AG04450 (cell line): ENCODE data around the gene C19orf53. TPM values are rescaled to one million over a fixed set of nuclear protein-coding genes. Genes with fewer than 3 reads are reported as not detected.

ENCODE experiments used
- CTCF ChIA-PET: fragments of 300-600, 350-600 bp; formaldehyde crosslinking; extraction: SDS; loops from one replicate; lab custom pipeline; 2022; ENCODE audit warnings: antibody characterized with exemption, inconsistent platforms; lab: Charles Lee
- POLR2A ChIA-PET: fragments of 350-600 bp; formaldehyde crosslinking; extraction: SDS; loops from one replicate; lab custom pipeline; 2021; ENCODE audit warnings: antibody characterized with exemption, inconsistent platforms; lab: Yijun Ruan, JAX
- DNase-seq: peaks from one replicate; pipeline ENCODE4 v3.0.0-alpha.2; 2011; ENCODE audit warnings: low read depth, low spot score
- H3K27ac ChIP-seq: one replicate; pipeline ENCODE4 v1.5.1; 2012; ENCODE audit warnings: low read depth, low read length, control low read depth
- H3K27me3 ChIP-seq: one replicate; pipeline ENCODE4 v1.6.0; 2012; ENCODE audit warnings: low read length; ENCODE audit not compliant: control insufficient read depth, insufficient read depth
- H3K4me3 ChIP-seq: 2 replicates; pipeline ENCODE4 v1.5.1; 2011; ENCODE audit warnings: mild to moderate bottlenecking, low read depth, low read length, control low read depth
- H3K9me3 ChIP-seq: 2 replicates; pipeline ENCODE4 v1.5.1; 2012; ENCODE audit warnings: low read length; ENCODE audit not compliant: control insufficient read depth, insufficient read depth
- polyA plus RNA-seq: library from polyadenylated mRNA; depleted of rRNA; stranded (reverse); fragments of >200 nt; gene quantifications from 2 replicates; pipeline ENCODE4 v1.2.3, GENCODE V29; 2011
- TF ChIP-seq, protein P1 (sequence below): IDR thresholded peaks from 2 replicates; pipeline ENCODE4 v1.5.1; 2011; ENCODE audit warnings: low read depth, low read length, control low read depth, inconsistent platforms

The C19orf53 gene
- polyA plus RNA-seq, 1 experiment, result 145 TPM

DNA sequence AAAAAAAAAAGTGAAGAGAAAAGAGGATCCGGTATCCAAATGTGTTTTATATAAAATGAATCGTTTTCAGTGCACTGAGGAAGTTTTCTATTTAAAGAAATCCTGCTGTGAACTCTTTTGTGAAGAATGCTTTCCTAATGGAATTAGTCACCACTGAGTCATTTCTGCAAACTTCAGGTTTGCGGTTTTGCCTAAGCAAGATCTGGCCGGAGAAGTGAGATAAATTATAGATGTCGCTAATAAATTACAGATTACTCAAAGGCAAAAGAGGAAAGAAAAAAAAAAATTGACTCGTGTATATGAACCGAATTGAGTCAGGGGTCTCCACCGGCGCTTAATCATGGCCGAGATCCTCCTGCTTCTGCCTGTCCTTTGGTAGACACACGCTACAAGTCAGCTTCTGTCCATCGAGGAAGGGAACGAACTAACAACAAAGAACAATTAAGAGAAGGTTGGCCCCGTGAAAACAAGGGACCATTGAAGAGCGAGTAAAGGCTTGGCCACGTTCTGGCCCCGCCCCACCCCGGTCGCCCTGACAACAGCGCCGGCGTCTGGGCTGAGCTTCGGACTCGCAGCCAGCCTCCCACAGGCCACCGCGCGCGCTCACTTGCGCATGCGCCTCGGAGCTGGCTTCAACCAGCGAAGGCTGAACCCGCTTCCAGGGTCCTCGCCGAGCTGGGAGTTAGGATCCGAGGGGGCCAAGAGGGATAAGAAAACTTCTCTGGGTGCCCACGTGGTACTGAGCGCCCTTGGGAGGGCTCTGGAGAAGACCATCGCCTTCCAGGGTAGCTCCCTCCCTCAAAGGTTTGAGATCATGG is 42.9 kb upstream of the C19orf53 start:
- Histone ChIP-seq H3K27ac (peak overlapping the region; percentile 99), H3K4me3 (peak overlapping the region; percentile 83), H3K9me3 (no peaks in the 10 kb centered on the region), H3K27me3 (peaks cover 2% of the 10 kb centered on the region)
- ChIA-PET POLR2A (interaction anchor here (0.5 to 1.9 kb wide), 10 partner anchors 14 to 734 kb away, joined by 3 to 16 read pairs (median 5); partner anchors contain the start of genes C19orf53 and ZSWIM4), CTCF (interaction anchor here (0.8 to 3.8 kb wide), 3 partner anchors 10 to 142 kb away, joined by 4 to 27 read pairs (median 13); no protein-coding TSS in a partner anchor)
- TF ChIP-seq, protein P1, sequence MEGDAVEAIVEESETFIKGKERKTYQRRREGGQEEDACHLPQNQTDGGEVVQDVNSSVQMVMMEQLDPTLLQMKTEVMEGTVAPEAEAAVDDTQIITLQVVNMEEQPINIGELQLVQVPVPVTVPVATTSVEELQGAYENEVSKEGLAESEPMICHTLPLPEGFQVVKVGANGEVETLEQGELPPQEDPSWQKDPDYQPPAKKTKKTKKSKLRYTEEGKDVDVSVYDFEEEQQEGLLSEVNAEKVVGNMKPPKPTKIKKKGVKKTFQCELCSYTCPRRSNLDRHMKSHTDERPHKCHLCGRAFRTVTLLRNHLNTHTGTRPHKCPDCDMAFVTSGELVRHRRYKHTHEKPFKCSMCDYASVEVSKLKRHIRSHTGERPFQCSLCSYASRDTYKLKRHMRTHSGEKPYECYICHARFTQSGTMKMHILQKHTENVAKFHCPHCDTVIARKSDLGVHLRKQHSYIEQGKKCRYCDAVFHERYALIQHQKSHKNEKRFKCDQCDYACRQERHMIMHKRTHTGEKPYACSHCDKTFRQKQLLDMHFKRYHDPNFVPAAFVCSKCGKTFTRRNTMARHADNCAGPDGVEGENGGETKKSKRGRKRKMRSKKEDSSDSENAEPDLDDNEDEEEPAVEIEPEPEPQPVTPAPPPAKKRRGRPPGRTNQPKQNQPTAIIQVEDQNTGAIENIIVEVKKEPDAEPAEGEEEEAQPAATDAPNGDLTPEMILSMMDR, result no peak
- peak; percentile 90 for DNase-seq

DNA sequence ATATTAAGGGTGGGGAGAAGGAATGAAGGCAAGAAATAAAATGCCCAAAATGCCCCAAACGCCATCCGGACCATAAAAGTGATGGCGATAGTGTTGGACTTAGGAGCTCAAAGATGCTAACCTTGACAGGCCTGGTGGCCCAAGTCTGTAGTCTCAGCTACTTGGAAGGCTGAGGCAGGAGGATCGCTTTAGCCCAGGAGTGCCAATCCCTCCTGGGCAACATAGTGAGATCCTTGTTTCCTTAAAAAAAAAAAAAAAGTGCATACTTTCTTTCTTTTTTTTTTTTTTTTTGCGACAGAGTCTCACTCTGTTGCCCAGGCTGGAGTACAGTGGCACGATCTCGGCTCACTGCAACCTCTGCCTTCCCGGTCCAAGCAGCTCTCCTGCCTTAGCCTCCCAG is 41.9 kb upstream of the C19orf53 start:
- CTCF ChIA-PET, result interaction anchor here (0.6 to 3.8 kb wide), 4 partner anchors 11 to 953 kb away, joined by 4 to 27 read pairs (median 9); no protein-coding TSS in a partner anchor
- no peaks in the 10 kb centered on the region for H3K27me3 ChIP-seq
- DNase-seq, result no peak
- H3K27ac ChIP-seq, result peak overlapping the region; percentile 99
- TF ChIP-seq, protein P1, result no peak
- no peaks in the 10 kb centered on the region for H3K9me3 ChIP-seq
- POLR2A ChIA-PET, result interaction anchor here (1.9 kb wide), 1 partner anchor 15 kb away, joined by 16 read pairs; a partner anchor contains a TSS
- H3K4me3 ChIP-seq, result peak overlapping the region; percentile 83

DNA sequence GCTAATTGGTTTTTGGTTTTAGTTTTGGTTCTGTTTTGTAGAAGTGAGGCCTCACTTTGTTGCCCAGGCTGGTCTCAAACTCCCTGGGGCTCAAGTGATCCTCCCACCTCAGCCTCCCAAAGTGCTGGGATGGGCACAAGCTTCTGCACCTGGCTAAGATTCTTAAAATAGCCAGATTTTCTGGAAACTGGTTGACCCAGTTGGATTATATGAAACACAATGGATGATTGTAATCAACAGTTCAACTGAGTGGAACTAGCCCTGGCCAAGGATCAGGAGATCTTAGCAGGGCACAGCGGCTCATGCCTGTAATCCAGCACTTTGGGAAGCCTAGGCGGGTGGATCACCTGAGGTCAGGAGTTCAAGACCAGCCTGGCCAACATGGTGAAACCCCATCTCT is 39.5 kb upstream of the C19orf53 start:
- Histone ChIP-seq H3K9me3 (no peaks in the 10 kb centered on the region), H3K4me3 (no peak overlapping the region), H3K27me3 (no peaks in the 10 kb centered on the region), H3K27ac (no peak overlapping the region)
- ChIA-PET POLR2A (no interaction called here), CTCF (no interaction called here)
- no peak for DNase-seq
- TF ChIP-seq, protein P1, result no peak

DNA sequence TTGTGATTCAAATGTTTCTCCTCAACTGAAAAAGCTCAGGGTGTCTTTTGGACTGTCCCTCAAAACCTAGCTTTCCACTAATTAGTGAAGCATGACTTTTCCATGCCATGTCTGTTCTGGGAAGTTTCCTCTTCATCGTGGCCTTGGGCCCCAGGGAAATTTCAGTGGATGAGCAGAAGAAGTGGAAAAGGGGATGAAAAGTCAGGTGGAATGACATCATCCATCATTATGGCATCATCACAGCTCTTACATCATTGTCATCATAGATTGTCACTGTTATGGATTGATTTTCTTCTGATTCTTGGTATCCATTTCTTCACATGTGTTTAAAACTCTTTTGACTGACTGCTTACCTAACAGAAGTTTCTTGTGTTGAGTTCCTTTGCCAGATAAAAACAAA is 36.2 kb upstream of the C19orf53 start:
- H3K27me3 ChIP-seq, result no peaks in the 10 kb centered on the region
- H3K4me3 ChIP-seq, result no peak overlapping the region
- ChIA-PET CTCF (interaction anchor here (1.4 kb wide), 1 partner anchor 16 kb away, joined by 3 read pairs; no protein-coding TSS in a partner anchor), POLR2A (interaction anchor here (1.3 kb wide), 1 partner anchor 10 kb away, joined by 3 read pairs; a partner anchor contains a TSS)
- no peak overlapping the region for H3K27ac ChIP-seq
- no peaks in the 10 kb centered on the region for H3K9me3 ChIP-seq
- TF ChIP-seq, protein P1, result no peak
- DNase-seq, result no peak

DNA sequence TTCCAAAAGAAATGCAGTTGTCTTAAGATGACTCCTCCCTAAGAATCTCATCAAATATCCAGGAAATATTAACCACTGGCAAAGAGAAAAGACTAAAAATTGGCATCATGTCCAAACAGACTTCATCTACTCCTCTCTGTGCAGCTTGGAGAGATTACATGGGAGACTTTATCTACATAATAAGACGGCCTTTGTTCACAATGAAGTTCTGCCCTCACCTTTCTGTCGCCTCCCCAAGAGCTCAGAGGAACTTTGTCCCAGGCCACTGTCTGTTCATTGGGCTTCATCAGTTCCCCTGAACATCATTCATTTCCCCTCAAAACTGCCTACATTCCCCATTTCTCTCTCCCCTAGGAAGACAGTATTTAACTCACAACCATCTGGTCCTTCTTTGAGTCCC is 32.4 kb upstream of the C19orf53 start:
- no peaks in the 10 kb centered on the region for H3K27me3 ChIP-seq
- H3K4me3 ChIP-seq, result no peak overlapping the region
- ChIA-PET POLR2A (interaction anchor here (0.6 kb wide), 1 partner anchor 111 kb away, joined by 7 read pairs; no protein-coding TSS in a partner anchor), CTCF (interaction anchor here (1.1 kb wide), 1 partner anchor 20 kb away, joined by 5 read pairs; no protein-coding TSS in a partner anchor)
- no peak for DNase-seq
- H3K9me3 ChIP-seq, result no peaks in the 10 kb centered on the region
- no peak overlapping the region for H3K27ac ChIP-seq
- TF ChIP-seq, protein P1, result no peak
